Gastroesophageal sphincter (tissue), 3 donors: ENCODE measurements around the gene SAT2.

ENCODE experiments used
- CTCF ChIP-seq, 4 experiments: fragments of 200-600 bp in 2 of 4; fragments of 450-650 bp in 2 of 4; sonication (generic) in 1 of 4; IDR thresholded peaks; one replicate each; pipeline ENCODE4 v1.5.1; 2017 to 2019; ENCODE audit warnings: antibody characterized with exemption in 4 of 4, mild to moderate bottlenecking in 2 of 4, moderate library complexity in 2 of 4
- EP300 ChIP-seq: sonication (generic); formaldehyde crosslinking; IDR thresholded peaks from one replicate; pipeline ENCODE4 v1.6.1; 2017; ENCODE audit warnings: antibody characterized with exemption, mild to moderate bottlenecking

- TF ChIP-seq EP300 (no peak), CTCF (IDR thresholded peaks at IDR 0.05) (no peak)
These were observed 36.9 kb downstream of the SAT2 start for GRCh38 chr17:7590743-7591142.
